COR-L47 (cell line): ENCODE results near the gene PLEKHA4.
"Not testable (repeated sequence)": the region's sequence is repeated elsewhere in the genome, so short reads cannot be mapped to it uniquely, and the experiment has no call there.

Experiments
- DNase-seq: peaks from one replicate; lab custom pipeline; 2025; lab: John Stamatoyannopoulos, UW

Gene PLEKHA4

GRCh38 chr19:48868114-48868886 lies at the start of gene PLEKHA4:
Gene PLEKHA4, minus strand, starts transcription at chr19:48868617. Its CDS starts 997 bp downstream, at chr19:48867620.
- DNase-seq: no peak

- DNase-seq: no peak
These were observed 49.7 kb upstream of the PLEKHA4 start for GRCh38 chr19:48918071-48918470.

DNA sequence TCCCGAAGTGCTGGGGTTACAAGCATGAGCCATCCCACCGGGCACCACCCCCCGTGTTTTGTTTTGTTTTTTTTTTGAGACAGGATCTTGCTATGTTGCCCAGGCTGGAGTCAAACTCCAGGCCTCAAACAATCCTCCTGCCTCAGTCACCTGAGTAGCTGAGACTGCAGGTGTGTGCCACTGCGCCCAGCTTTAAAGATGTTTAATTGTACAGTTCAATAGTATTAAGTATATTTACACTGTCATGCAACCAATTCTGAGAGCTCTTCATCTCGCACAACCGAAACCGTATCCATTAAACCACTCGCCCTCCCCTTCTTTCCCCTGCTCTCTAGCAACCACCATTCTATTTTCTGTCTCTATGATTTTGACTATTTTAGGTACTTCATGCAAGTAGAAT lies 47.3 kb upstream of the PLEKHA4 start:
- DNase-seq: no peak

- no peak for DNase-seq
These were observed 45.8 kb upstream of the PLEKHA4 start for GRCh38 chr19:48914181-48914580.

- DNase-seq: no peak
These were observed 44.9 kb upstream of the PLEKHA4 start for GRCh38 chr19:48913114-48913889.

- no peak for DNase-seq
These were observed 42.4 kb upstream of the PLEKHA4 start for GRCh38 chr19:48910803-48911202.

- DNase-seq: not testable (repeated sequence)
These were observed 41.1 kb upstream of the PLEKHA4 start for GRCh38 chr19:48909424-48910077.

DNA sequence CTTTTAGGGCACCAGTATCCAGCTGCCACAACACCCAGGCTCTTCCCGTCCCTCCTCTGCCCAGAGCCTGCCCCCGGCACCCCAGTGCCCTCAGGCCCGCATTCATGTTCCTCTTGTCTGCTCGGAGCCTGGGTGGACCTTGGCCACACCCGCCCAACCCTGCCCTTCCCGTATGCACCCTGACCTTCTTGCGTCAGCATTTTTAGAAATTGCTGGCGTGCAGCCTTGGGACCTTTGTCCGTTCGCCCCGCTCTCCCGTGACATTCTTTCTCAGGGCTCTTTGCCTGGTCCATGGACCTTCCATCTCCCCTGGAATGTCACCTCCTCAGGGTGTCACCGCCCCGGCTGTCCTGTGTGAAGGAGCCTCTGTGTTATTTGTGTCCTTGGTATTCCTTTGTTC lies 39.3 kb upstream of the PLEKHA4 start:
- DNase-seq: no peak

GRCh38 chr19:48906324-48906723 lies 37.9 kb upstream of the PLEKHA4 start:
- DNase-seq: no peak

DNA sequence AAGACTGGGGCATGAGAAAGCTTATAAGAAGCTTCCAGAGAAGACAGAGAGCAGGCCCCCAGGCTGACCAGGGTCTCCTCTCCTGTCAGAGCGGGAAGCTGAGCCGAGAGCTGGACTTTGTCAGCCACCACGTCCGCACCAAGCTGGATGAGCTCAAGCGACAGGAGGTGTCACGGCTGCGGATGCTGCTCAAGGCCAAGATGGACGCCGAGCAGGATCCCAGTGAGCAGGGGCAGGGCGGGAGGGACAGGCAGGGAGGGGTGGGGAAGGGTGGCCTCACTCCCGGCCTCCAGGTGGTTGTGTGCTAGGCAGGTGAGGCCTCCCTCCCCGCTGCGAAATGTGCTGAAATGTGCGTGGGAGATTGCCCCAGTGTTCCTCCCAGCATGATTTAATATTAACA lies 37.2 kb upstream of the PLEKHA4 start:
- no peak for DNase-seq

DNA sequence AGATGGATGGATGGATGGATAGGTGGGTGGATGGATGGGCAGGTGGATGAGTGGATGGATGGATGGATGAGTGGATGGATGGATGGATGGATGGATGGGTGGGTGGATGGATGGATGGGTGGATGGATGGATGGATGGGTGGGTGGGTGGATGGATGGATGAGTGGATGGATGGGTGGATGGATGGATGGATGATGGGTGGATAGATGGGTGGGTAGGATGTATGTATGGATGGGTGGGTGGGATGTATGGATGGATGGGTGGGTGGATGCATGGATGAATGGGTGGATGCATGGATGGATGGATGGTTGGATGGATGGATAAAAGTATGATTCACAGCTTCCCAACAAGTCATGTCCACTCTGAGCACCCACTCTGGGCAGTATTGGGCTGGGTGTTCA lies 35.4 kb upstream of the PLEKHA4 start:
- not testable (repeated sequence) for DNase-seq

DNA sequence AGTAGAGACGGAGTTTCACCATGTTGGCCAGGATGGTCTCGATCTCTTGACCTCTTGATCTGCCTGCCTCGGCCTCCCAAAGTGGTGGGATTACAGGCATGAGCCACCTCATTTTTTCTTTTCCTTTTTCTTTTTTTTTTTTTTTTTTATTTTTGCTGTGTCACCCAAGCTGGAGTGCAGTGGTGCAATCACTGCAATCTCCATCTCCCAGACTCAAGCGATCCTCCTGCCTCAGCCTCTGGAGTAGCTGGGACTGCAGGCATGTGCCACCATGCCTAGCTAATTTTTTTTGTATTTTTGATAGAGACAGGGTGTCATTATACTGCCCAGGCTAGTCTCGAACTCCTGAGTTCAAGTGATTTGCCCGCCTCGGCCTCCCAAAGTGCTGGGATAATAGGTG lies 33.9 kb upstream of the PLEKHA4 start:
- not testable (repeated sequence) for DNase-seq

DNA sequence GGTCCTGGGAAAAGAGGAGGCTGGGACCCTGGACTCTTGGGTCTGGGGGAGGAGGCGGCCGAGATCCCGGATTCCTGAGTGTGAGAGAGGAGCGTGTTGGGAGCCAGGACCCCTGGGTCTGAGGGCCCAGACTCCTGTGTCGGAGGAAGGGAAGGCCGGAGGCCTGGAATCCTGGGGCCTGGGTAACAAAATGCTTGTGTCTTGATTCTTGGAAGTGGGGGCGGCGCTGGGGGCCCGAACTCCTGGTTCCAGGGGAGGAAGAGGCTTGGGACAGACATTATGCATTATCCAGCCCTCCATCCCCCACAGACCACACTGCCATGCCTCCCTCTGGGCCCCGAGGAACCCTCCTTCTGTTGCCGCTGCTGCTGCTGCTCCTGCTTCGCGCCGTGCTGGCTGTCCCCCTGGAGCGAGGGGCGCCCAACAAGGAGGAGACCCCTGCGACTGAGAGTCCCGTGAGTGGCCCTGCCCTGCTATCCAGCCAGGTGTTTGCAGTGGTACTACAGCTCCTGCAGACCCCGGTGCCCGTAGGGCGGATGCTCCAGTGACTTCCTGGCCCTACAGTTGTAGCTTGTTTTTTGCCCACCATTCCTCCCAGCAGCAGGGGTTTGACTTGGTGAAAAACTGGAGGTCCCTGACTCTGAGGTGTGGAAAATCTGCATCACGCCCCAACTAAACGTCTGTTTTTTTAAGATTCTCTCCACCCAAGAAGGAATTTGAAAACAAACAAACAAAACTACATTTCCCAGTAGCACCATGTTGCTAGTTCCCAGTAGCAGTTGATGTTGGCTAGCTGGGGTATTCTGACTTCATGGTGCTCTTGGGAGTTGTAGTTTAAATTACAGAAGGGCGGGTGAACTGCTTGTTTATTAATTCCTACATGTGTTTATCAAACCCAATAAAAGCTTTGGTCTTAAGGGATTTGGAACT lies 32.3 kb upstream of the PLEKHA4 start:
- no peak for DNase-seq

GRCh38 chr19:48899781-48900476 lies 31.5 kb upstream of the PLEKHA4 start, which contains the start of gene NUCB1:
Gene NUCB1, plus strand, starts transcription at chr19:48900312. Its CDS starts 485 bp downstream, at chr19:48900797.
- peak; percentile 98 for DNase-seq

DNA sequence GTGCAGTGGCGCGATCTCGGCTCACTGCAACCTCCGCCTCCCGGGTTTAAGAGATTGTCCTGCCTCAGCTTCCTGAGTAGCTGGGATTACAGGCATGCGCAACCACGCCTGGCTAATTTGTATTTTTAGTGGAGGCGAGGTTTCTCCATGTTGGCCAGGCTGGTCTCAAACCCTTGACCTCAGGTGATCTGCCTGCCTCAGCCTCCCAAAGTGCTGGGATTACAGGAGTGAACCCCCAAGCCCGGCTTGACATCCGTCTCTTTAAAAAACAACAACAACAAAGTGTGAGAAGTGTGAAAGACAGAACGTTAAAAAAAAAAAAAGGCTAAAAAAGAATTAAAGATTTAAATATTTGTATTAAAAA lies 31.0 kb upstream of the PLEKHA4 start:
- not testable (repeated sequence) for DNase-seq

DNA sequence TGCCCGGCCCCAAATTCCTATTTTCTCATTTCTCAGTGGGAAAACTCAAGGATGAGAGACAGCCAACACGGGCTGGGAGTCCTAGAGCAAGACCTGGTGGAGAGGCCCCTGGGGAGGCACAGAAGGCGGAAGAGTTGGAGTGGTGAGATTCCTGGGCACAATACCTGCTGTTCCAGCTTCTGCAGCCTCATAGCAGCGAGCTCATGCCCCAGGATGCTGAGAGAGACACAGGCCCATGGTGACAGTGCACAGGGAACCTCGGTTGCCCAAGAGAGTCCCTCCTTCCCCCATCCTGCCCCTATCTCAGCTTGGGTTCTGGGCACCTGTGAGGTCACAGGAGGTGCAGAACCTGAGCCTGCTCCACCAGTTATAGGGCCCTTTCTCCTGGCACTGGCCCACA lies 28.8 kb upstream of the PLEKHA4 start:
- no peak for DNase-seq

DNA sequence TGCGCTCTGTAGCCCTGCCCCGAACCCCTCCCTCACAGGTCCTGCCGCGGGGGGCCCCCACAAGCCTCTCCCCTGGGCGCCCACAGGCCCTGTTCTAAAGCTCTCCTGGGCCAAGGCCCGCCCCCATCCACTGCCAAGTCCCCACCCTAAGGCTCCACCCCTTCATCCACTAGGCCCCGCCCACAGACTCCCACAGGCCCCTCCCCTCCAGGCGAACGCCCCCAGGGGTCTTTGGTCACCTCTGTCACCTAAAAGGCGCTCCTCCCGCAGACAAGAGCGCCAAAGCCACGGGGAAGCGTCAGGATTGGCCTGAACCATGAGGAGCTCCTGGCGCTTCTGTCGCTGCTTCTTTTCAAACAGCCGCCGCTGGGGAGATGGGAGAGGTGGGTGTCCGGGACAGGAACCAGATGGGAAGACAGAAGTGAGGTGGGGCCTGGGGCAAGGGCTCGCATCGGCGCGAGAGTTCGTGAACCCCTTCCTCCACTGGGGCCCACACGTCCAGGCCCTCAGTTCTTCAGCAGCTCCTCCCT lies 27.8 kb upstream of the PLEKHA4 start:
- DNase-seq: no peak

GRCh38 chr19:48895226-48895625 lies 26.8 kb upstream of the PLEKHA4 start:
- no peak for DNase-seq

DNA sequence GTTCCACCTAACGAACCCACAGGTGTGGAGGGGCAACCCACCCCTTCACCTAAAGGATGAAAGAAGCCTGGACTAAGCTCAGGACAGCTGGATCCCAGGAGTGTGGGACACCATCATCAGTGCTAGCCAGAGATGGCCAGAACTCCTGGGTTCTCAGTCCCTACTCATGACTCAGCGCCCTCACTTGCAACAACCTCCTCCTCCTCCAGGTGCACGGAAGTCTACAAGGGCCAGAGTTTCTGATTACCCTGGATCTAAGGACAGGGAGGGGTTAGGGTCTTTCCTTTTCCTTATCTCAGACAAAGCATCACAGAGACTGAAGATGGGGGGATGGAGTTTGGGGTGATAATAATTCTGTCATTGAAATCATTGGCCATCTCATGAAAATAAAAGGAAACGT lies 22.1 kb upstream of the PLEKHA4 start:
- no peak for DNase-seq

GRCh38 chr19:48889496-48889895 lies 21.1 kb upstream of the PLEKHA4 start:
- DNase-seq: not testable (repeated sequence)
